ENCODE results near the gene FMO1. TPM values are rescaled to one million over a fixed set of nuclear protein-coding genes. Genes with fewer than 3 reads are reported as not detected.
A peak's percentile ranks its signal among the peaks of the same experiment; 100 is the strongest.
"Not testable (repeated sequence)": the region's sequence is repeated elsewhere in the genome, so short reads cannot be mapped to it uniquely, and the experiment has no call there.

Gene FMO1
- total RNA-seq, 6 experiments from 2014 or later: not detected

GRCh38 chr1:171286032-171286705 is 37.9 kb downstream of the FMO1 start:
- Mint-ChIP-seq H3K4me3 (no peak overlapping the region), H3K36me3 (ENCODE audit: low read depth) (no peaks in the 10 kb centered on the region), H3K4me1 (ENCODE audit: low read depth) (peaks cover 8% of the 10 kb centered on the region; the same call in 1 of the 2 replicates), H3K9me3 (no peaks in the 10 kb centered on the region), H3K27ac (no peak overlapping the region), H3K27me3 (ENCODE audit: insufficient read depth) (peaks cover 4% of the 10 kb centered on the region)
- DNase-seq: peak; percentile 15
- TF ChIP-seq CTCF (IDR thresholded peaks at IDR 0.05): no peak

GRCh38 chr1:171290621-171291020 is 42.3 kb downstream of the FMO1 start:
- Mint-ChIP-seq H3K9me3 (no peaks in the 10 kb centered on the region), H3K4me1 (ENCODE audit: low read depth) (peaks cover 42% of the 10 kb centered on the region), H3K36me3 (ENCODE audit: low read depth) (no peaks in the 10 kb centered on the region), H3K27ac (no peak overlapping the region), H3K27me3 (ENCODE audit: insufficient read depth) (peaks cover 2% of the 10 kb centered on the region), H3K4me3 (no peak overlapping the region)
- TF ChIP-seq CTCF (IDR thresholded peaks at IDR 0.05): no peak
- no peak for DNase-seq

- Mint-ChIP-seq H3K9me3 (no peaks in the 10 kb centered on the region), H3K4me1 (ENCODE audit: low read depth) (peaks cover 49% of the 10 kb centered on the region), H3K4me3 (no peak overlapping the region), H3K27ac (peak overlapping the region; percentile 31; the same call in 1 of the 2 replicates), H3K27me3 (ENCODE audit: insufficient read depth) (peaks cover 4% of the 10 kb centered on the region), H3K36me3 (ENCODE audit: low read depth) (no peaks in the 10 kb centered on the region)
- TF ChIP-seq CTCF (IDR thresholded peaks at IDR 0.05): no peak
- DNase-seq: peak; percentile 76
Observed at GRCh38 chr1:171292799-171293198, 44.5 kb downstream of the FMO1 start.

GRCh38 chr1:171295383-171295782 is 47.1 kb downstream of the FMO1 start:
- H3K27ac Mint-ChIP-seq: peak overlapping the region; percentile 59; the same call in 1 of the 2 replicates
- H3K27me3 Mint-ChIP-seq (ENCODE audit: insufficient read depth); H3K36me3 Mint-ChIP-seq (ENCODE audit: low read depth); H3K9me3 Mint-ChIP-seq: not testable (repeated sequence)
- DNase-seq: peak; percentile 43
- peak overlapping the region; percentile 39 for H3K4me3 Mint-ChIP-seq
- peaks cover 49% of the 10 kb centered on the region for H3K4me1 Mint-ChIP-seq (ENCODE audit: low read depth)

- peaks cover 49% of the 10 kb centered on the region for H3K4me1 Mint-ChIP-seq (ENCODE audit: low read depth)
- peaks cover 11% of the 10 kb centered on the region for H3K9me3 Mint-ChIP-seq
- H3K27me3 Mint-ChIP-seq (ENCODE audit: insufficient read depth): peaks cover 4% of the 10 kb centered on the region
- DNase-seq: peak; percentile 25
- no peak overlapping the region for H3K4me3 Mint-ChIP-seq
- H3K27ac Mint-ChIP-seq: peak overlapping the region; percentile 59; the same call in 1 of the 2 replicates
- TF ChIP-seq CTCF (IDR thresholded peaks at IDR 0.05): no peak
- no peaks in the 10 kb centered on the region; the same call in 1 of the 2 replicates for H3K36me3 Mint-ChIP-seq (ENCODE audit: low read depth)
Observed at GRCh38 chr1:171295821-171296220, 47.5 kb downstream of the FMO1 start.

- no peak overlapping the region for H3K27ac Mint-ChIP-seq
- no peak for DNase-seq
- H3K9me3 Mint-ChIP-seq: peaks cover 13% of the 10 kb centered on the region
- H3K4me1 Mint-ChIP-seq (ENCODE audit: low read depth): peaks cover 49% of the 10 kb centered on the region
- no peak overlapping the region for H3K4me3 Mint-ChIP-seq
- H3K27me3 Mint-ChIP-seq (ENCODE audit: insufficient read depth): peaks cover 4% of the 10 kb centered on the region
- TF ChIP-seq CTCF (IDR thresholded peaks at IDR 0.05): no peak
- no peaks in the 10 kb centered on the region; the same call in 1 of the 2 replicates for H3K36me3 Mint-ChIP-seq (ENCODE audit: low read depth)
Observed at GRCh38 chr1:171296897-171297296, 48.6 kb downstream of the FMO1 start.
